ENCODE measurements around the gene WIF1.

WIF1 gene, protein sequence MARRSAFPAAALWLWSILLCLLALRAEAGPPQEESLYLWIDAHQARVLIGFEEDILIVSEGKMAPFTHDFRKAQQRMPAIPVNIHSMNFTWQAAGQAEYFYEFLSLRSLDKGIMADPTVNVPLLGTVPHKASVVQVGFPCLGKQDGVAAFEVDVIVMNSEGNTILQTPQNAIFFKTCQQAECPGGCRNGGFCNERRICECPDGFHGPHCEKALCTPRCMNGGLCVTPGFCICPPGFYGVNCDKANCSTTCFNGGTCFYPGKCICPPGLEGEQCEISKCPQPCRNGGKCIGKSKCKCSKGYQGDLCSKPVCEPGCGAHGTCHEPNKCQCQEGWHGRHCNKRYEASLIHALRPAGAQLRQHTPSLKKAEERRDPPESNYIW

DNA sequence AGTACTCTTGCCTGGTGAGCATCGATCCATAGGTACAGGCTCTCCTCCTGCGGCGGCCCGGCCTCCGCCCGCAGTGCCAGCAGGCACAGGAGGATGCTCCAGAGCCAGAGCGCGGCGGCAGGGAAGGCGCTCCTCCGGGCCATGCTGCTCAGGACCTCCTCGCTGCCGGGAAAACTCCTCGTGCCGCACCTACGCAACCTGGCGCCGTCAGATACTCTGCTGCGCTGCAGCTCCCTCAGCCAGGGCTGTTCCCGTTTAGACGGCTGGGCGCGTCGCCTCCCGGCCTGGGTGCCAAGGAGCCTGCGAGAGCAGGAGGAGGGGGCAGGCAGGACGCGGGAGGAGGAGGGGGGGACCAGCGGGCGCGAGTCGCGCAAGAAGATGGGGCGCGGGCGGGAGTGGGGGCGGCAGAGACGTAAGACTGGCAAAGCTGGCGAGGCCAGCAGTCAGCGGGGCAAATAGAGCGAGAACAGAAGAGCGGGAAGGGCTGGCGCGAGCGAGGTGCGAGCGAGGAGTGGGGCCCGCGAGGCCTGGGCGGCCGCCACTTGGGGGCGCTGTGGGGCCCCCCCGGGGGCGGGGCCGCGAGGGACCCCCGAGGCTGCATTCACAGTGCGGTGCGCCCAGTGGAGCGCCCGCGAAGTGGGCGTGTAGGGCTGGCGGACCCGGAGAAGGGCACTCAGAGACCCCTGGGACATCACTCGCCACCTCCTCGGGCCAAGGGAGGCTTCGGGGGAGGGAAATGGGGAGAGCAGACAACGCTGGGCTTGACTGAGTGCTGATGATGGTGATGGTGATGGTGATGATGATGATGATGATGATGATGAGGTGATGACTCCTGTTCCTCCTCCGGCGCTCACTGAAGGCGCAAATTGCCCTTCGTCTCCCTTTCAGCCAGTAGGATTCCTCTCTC, at the start of gene WIF1:
Gene WIF1 (minus strand): TSS at position 257 of the 907 bp plus-strand sequence. CDS start 114 bp downstream, at position 143.
- in situ Hi-C loops (cut with MboI; ENCODE audit: low sequenced_read_pairs, unreplicated experiment): loop anchor here (10.0 to 25.0 kb wide), 2 partner anchors 327 to 584 kb away; no protein-coding TSS in a partner anchor
- TF ChIP-seq CTCF (IDR thresholded peaks at IDR 0.05; ENCODE audit: borderline replicate concordance, control extremely low read depth, extremely low read depth, insufficient read depth, missing control alignments): peak; percentile 38
- peak; percentile 66 for DNase-seq (ENCODE audit: low spot score)

GRCh38 chr12:65170209-65170881, 49.2 kb upstream of the WIF1 start:
- DNase-seq (ENCODE audit: low spot score): peak; percentile 79
- TF ChIP-seq CTCF (IDR thresholded peaks at IDR 0.05; ENCODE audit: borderline replicate concordance, control extremely low read depth, extremely low read depth, insufficient read depth, missing control alignments): no peak
- in situ Hi-C loops (cut with MboI; ENCODE audit: low sequenced_read_pairs, unreplicated experiment): no loop called here

- no peak for TF ChIP-seq CTCF (IDR thresholded peaks at IDR 0.05; ENCODE audit: borderline replicate concordance, control extremely low read depth, extremely low read depth, insufficient read depth, missing control alignments)
Observed at GRCh38 chr12:65169320-65170208, 48.5 kb upstream of the WIF1 start, which contains the start of gene LEMD3. Gene LEMD3, plus strand, starts transcription at chr12:65169583. Its CDS starts 14 bp downstream, at chr12:65169597.

DNA sequence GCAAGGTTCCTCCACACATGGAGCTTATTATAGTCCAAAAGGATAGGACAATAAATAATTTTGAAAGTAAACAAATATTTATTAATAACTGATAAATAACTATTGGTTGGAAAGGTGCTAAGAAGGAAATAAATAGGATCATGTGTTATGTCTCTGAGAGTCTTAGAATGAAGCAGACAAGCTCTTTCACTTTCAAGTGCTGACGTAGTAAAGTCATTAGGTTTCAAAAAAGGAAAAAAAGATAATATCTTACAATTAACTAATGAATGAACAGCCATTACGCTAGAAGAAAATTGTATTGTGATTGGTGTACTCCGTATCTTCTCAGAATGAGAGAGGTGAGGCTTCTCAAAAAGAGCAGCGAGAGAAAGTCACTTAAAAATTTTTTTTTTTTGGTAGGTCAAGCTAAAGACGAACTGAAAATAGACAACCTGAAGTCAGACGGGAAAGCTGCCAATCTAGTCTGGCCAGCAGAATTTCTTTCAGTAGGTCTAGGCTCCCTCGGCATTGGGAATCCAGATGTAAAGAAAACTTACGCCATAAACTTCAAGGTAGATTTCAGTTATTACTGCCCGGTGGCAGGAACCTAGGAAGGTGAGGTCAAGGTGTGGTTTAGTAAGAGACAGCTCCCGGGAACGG, 47.7 kb upstream of the WIF1 start:
- peak; percentile 50 for DNase-seq (ENCODE audit: low spot score)
- in situ Hi-C loops (cut with MboI; ENCODE audit: low sequenced_read_pairs, unreplicated experiment): no loop called here
- no peak for TF ChIP-seq CTCF (IDR thresholded peaks at IDR 0.05; ENCODE audit: borderline replicate concordance, control extremely low read depth, extremely low read depth, insufficient read depth, missing control alignments)

More at GRCh38 chr12:65169320-65170208, 48.5 kb upstream of the WIF1 start, which contains the start of gene LEMD3:
- DNase-seq (ENCODE audit: low spot score): peak; percentile 95
- in situ Hi-C loops (cut with MboI; ENCODE audit: low sequenced_read_pairs, unreplicated experiment): no loop called here

DNA sequence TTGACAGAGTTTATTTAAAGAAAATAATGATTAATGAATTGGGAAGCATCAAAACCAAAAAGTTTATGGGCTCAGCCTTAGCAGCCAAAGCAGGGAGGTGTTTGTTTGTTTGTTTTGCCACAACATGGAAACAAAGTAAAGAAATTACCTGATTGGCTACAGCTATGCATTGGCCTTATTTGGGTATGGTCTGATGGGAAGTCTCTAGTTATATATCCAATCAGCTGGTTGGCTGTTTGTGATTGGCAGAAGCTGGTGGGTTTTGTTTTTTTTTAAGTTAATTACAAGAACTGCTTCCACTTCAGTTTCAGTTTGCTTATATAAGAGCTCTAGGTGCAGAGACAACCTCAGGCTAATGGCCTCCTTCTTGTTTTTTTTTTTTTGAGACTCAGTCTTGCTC, 43.7 kb upstream of the WIF1 start:
- TF ChIP-seq CTCF (IDR thresholded peaks at IDR 0.05; ENCODE audit: borderline replicate concordance, control extremely low read depth, extremely low read depth, insufficient read depth, missing control alignments): no peak
- in situ Hi-C loops (cut with MboI; ENCODE audit: low sequenced_read_pairs, unreplicated experiment): no loop called here
- DNase-seq (ENCODE audit: low spot score): no peak

Data from GM13976 (cell line).